Smooth muscle cell (in vitro differentiated cells): ENCODE results near the gene YTHDF1. TPM values are rescaled to one million over a fixed set of nuclear protein-coding genes. Genes with fewer than 3 reads are reported as not detected.
"Not testable (repeated sequence)": the region's sequence is repeated elsewhere in the genome, so short reads cannot be mapped to it uniquely, and the experiment has no call there.

ENCODE experiments used
- DNase-seq: peaks from one replicate; lab custom pipeline; 2025; ENCODE audit not compliant: unreplicated experiment; lab: John Stamatoyannopoulos, UW
- H2AFZ ChIP-seq: fragments of 200-600 bp; sonication (generic); 2 replicates; pipeline ENCODE4 v1.6.0; 2016; ENCODE audit warnings: antibody characterized with exemption, low read depth, mild to moderate bottlenecking
- H3F3A ChIP-seq: fragments of 200-600 bp; sonication (generic); 2 replicates; pipeline ENCODE4 v1.6.0; 2017; ENCODE audit warnings: antibody characterized with exemption, low read depth
- H3K27ac ChIP-seq: fragments of 200-600 bp; sonication (generic); 2 replicates; pipeline ENCODE4 v1.5.1; 2016; ENCODE audit warnings: low read depth, mild to moderate bottlenecking
- H3K27me3 ChIP-seq: fragments of 200-600 bp; sonication (generic); 2 replicates; pipeline ENCODE4 v1.6.1; 2016; ENCODE audit warnings: low read depth, mild to moderate bottlenecking
- H3K36me3 ChIP-seq: fragments of 200-600 bp; sonication (generic); 2 replicates; pipeline ENCODE4 v1.5.1; 2016; ENCODE audit warnings: low read depth
- H3K4me1 ChIP-seq: fragments of 200-600 bp; sonication (generic); 2 replicates; pipeline ENCODE4 v1.5.1; 2016; ENCODE audit warnings: low read depth
- H3K4me2 ChIP-seq: fragments of 200-600 bp; sonication (generic); 2 replicates; pipeline ENCODE4 v1.6.0; 2016; ENCODE audit warnings: mild to moderate bottlenecking
- H3K4me3 ChIP-seq: fragments of 200-600 bp; sonication (generic); 2 replicates; pipeline ENCODE4 v1.5.1; 2016; ENCODE audit warnings: mild to moderate bottlenecking
- H3K79me2 ChIP-seq: fragments of 200-600 bp; sonication (generic); 2 replicates; pipeline ENCODE4 v1.6.0; 2016; ENCODE audit warnings: low read depth, mild to moderate bottlenecking
- H3K9ac ChIP-seq: fragments of 200-600 bp; sonication (generic); 2 replicates; pipeline ENCODE4 v1.6.0; 2016; ENCODE audit warnings: low read depth
- H3K9me3 ChIP-seq: fragments of 200-600 bp; sonication (generic); replicated peaks from 2 replicates; pipeline ENCODE4 v1.5.1; 2016; ENCODE audit warnings: low read depth
- H4K20me1 ChIP-seq: fragments of 200-600 bp; sonication (generic); 2 replicates; pipeline ENCODE4 v1.6.0; 2016; ENCODE audit warnings: low read depth
- CTCF ChIP-seq: fragments of 200-600 bp; sonication (generic); IDR thresholded peaks from 2 replicates; pipeline ENCODE4 v1.5.1; 2017; ENCODE audit warnings: borderline replicate concordance, mild to moderate bottlenecking, antibody characterized with exemption; ENCODE audit not compliant: insufficient read depth, poor library complexity, severe bottlenecking
- WGBS: methylation state at CpG from one replicate; pipeline ENCODE4 v1.1.7; 2016; ENCODE audit warnings: low lambda C conversion rate; 5-methylcytosine and 5-hydroxymethylcytosine counted together
- polyA plus RNA-seq: library from polyadenylated mRNA; unstranded; fragments of >200 nt; fragmentation: Nextera tagmentation; extraction: Ambion mirVana; gene quantifications from 2 replicates; pipeline ENCODE4 v1.2.1, GENCODE V29; 2016
- total RNA-seq: library from RNA; depleted of rRNA; stranded (reverse); fragments of >200 nt; gene quantifications from 2 replicates; pipeline ENCODE4 v1.2.3, GENCODE V29; 2014

YTHDF1 gene
- total and polyA plus RNA-seq, 2 experiments from 2014 or later: 28.2 to 35.8 TPM

GRCh38 chr20:63252284-63252711, 36.4 kb upstream of the YTHDF1 start:
- Histone ChIP-seq H3K27ac (no peak overlapping the region), H3K4me2 (no peak overlapping the region), H2AFZ (no peak overlapping the region), H3K4me3 (no peak overlapping the region), H3K79me2 (no peaks in the 10 kb centered on the region), H3K27me3 (peaks cover 29% of the 10 kb centered on the region), H3K9ac (no peak overlapping the region), H3K4me1 (peaks cover 23% of the 10 kb centered on the region), H3K36me3 (no peaks in the 10 kb centered on the region), H4K20me1 (no peaks in the 10 kb centered on the region), H3F3A (no peaks in the 10 kb centered on the region), H3K9me3 (no peaks in the 10 kb centered on the region)
- DNase-seq: no peak
- no peak for TF ChIP-seq CTCF
- WGBS: 93% methylated on average over 8 of the region's 8 CpGs

DNA sequence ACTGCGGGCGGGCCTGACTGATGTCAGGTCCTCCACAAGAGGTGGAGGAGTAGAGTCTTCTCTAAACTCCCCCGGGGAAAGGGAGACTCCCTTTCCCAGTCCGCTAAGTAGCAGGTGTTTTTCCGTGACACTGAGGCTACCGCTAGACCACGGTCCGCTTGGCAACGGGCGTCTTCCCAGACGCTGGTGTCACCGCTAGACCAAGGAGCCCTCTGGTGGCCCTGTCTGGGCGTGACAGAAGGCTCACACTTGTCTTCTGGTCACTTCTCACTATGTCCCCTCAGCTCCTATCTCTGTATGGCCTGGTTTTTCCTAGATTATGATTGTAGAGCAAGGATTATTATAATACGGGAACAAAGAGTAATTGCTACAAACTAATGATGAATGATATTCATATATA, 35.4 kb upstream of the YTHDF1 start:
- not testable (repeated sequence) for H3F3A ChIP-seq, H2AFZ ChIP-seq, H3K36me3 ChIP-seq, H3K27ac ChIP-seq, H3K4me2 ChIP-seq, H4K20me1 ChIP-seq, H3K79me2 ChIP-seq, DNase-seq, H3K9ac ChIP-seq, H3K4me3 ChIP-seq, H3K9me3 ChIP-seq
- Histone ChIP-seq H3K27me3 (peaks cover 29% of the 10 kb centered on the region), H3K4me1 (peaks cover 23% of the 10 kb centered on the region)
- WGBS: 49% methylated on average over 14 of the region's 14 CpGs
- TF ChIP-seq CTCF: peak; percentile 23

- H3K4me3 ChIP-seq: no peak overlapping the region
- peaks cover 20% of the 10 kb centered on the region for H3K4me1 ChIP-seq
- WGBS: 91% methylated on average over 15 of the region's 15 CpGs
- H3F3A ChIP-seq: no peaks in the 10 kb centered on the region
- no peaks in the 10 kb centered on the region for H3K9me3 ChIP-seq
- no peak overlapping the region for H3K9ac ChIP-seq
- H3K27me3 ChIP-seq: peaks cover 21% of the 10 kb centered on the region
- no peaks in the 10 kb centered on the region for H3K36me3 ChIP-seq
- TF ChIP-seq CTCF: no peak
- H3K79me2 ChIP-seq: no peaks in the 10 kb centered on the region
- no peak for DNase-seq
- no peak overlapping the region for H3K4me2 ChIP-seq
- no peaks in the 10 kb centered on the region for H4K20me1 ChIP-seq
- no peak overlapping the region for H2AFZ ChIP-seq
- H3K27ac ChIP-seq: no peak overlapping the region
Observed at GRCh38 chr20:63249891-63250290, 34.0 kb upstream of the YTHDF1 start.

- Histone ChIP-seq H3K4me2 (no peak overlapping the region), H3K4me3 (no peak overlapping the region), H3K9ac (no peak overlapping the region), H3K4me1 (peaks cover 16% of the 10 kb centered on the region), H4K20me1 (no peaks in the 10 kb centered on the region), H3K36me3 (no peaks in the 10 kb centered on the region), H3K27me3 (peaks cover 12% of the 10 kb centered on the region), H3K79me2 (no peaks in the 10 kb centered on the region), H3K27ac (no peak overlapping the region), H3F3A (no peaks in the 10 kb centered on the region), H2AFZ (no peak overlapping the region), H3K9me3 (no peaks in the 10 kb centered on the region)
- WGBS: 87% methylated on average over 25 of the region's 25 CpGs
- no peak for TF ChIP-seq CTCF
- no peak for DNase-seq
Observed at GRCh38 chr20:63248835-63249591, 33.1 kb upstream of the YTHDF1 start.
